HG02852 (cell line): Measurements from ENCODE around the gene TMC8.
"Not testable (repeated sequence)": the region's sequence is repeated elsewhere in the genome, so short reads cannot be mapped to it uniquely, and the experiment has no call there.

Experiments
- ATAC-seq: cut with Tn5 transposase; IDR thresholded peaks from one replicate; pipeline ENCODE4 v1.9.1; 2021; ENCODE audit warnings: mild to moderate bottlenecking, moderate library complexity; ENCODE audit not compliant: unreplicated experiment

Gene TMC8, protein sequence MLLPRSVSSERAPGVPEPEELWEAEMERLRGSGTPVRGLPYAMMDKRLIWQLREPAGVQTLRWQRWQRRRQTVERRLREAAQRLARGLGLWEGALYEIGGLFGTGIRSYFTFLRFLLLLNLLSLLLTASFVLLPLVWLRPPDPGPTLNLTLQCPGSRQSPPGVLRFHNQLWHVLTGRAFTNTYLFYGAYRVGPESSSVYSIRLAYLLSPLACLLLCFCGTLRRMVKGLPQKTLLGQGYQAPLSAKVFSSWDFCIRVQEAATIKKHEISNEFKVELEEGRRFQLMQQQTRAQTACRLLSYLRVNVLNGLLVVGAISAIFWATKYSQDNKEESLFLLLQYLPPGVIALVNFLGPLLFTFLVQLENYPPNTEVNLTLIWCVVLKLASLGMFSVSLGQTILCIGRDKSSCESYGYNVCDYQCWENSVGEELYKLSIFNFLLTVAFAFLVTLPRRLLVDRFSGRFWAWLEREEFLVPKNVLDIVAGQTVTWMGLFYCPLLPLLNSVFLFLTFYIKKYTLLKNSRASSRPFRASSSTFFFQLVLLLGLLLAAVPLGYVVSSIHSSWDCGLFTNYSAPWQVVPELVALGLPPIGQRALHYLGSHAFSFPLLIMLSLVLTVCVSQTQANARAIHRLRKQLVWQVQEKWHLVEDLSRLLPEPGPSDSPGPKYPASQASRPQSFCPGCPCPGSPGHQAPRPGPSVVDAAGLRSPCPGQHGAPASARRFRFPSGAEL

DNA sequence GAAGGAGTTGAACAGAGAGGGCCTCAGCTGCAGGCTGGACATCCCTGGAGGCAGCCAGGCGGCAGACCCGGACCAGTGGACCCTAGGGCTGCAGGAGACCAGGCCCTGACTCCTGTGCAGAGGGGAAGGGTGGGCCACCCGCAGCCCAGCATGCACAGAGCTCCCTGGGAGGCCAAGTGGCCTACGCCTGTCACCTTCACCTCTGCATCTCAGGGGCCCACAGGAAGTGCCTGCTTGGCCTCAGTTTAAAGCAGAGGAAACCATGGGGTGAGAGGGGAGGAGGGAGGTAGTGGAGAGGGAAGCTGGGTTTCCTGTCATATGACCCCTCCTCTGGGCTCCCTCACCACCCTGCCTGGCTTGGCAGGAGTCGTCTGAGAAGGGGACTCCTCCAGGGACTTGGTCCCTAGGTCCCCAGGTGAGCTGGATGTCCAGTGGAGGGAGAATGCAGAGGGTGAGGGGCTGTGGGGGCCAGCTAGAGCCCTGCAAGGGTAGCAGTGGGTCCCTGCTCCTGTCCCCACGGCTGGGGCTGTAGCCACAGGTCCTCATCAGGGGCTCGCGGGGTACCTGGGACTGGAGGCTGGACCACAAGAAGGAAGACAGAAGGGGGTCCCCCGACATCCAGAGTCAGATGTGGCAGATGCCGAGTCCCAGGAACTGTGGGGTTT is at the start of gene TMC8:
Gene TMC8 (plus strand): TSS at position 335 of the 665 bp plus-strand sequence. CDS start 818 bp downstream, outside the sequence.
- ATAC-seq, result no peak

DNA sequence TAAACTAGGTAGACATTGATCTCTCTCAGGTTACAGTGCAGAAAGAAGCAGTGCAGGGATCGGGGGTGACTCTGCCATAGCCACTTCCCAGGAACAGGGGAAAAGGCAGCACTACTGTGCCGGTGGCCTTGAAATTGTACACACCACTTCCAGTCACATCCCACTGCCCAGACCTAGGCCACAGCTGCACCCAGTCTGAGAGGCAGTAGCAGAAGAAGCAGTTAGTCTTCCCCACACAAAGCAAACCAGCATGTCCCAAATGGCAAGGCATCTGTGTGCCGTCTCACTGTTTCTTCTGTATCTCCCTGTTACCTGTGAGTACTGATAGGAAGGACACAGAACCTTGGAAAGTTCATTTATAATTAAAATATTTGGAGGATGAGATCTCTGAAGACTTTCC is 49.0 kb upstream of the TMC8 start:
- no peak for ATAC-seq

DNA sequence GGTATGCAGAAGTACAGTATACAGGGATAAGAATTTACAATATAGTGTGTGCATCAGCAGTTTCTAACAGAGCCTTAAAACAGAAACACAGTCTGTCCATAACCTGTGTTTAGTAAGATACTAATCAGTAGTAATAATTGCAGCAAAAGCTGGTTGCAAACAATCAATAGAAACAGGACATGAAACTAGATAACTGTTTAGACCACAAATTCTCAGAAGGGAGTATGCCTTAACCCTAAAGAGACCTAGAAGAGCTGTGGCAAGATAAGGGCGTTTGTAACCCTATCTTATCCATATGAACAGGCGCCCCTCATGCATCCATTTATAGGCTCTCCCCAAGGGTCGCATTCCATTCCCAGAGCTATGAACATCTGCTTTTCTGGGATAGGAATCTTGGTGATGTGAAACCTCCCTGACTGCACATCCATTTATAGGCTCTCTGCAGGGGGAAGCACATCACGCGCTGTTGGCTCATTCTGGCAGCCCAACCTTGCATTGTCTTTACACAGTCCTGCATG is 48.2 kb upstream of the TMC8 start:
- not testable (repeated sequence) for ATAC-seq

DNA sequence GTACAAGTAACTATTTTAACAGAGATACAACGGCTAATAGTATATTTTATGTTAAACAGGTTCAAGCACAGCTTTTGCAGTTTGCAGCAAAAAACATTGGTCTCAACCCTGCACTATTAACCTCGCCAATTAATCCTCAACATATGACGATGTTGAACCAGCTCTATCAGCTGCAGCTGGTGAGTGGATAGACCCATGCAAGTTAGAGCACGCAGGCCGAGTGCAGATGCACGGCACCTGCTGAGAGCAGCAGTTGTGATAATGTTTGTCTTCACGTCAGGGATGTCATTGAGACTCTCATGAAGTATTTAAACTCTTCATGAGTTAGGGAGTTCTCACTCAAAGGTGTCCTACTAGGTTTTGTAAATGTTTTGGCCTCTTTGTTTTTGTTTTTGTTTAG is 47.6 kb upstream of the TMC8 start:
- no peak for ATAC-seq

DNA sequence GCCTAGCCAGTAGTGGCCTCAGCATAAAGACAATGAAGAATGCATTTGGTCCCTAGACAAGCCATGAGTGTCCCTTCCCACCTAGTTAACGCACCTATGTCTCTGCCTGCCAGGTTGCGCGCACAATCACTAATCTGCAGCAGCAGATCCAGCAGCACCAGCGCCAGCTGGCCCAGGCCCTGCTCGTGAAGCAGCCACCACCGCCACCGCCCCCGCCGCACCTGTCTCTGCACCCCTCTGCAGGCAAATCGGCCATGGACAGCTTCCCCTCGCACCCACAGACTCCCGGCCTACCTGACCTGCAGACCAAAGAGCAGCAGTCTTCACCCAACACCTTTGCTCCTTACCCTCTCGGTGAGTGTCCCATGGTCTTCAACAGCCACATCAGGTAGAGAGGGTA is 43.8 kb upstream of the TMC8 start:
- ATAC-seq, result no peak

DNA sequence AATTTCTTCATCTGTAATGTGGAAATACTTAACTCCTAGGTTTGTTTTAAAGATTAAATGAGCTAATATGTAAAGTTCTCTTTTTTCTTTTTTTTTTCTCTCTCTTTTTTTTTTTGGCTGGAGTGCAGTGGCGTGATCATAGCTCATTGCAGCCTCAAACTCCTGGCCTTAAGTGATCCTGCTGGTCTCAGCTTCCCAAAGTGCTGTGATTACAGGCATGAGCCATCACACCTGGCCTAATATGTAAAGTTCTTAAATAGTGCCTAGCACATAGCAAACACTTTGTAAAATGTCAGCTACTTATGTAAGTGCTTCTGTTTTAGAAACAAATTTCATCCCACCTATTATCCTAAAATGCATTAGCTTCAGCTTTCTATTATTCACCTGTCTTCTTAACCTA is 42.0 kb upstream of the TMC8 start:
- ATAC-seq, result no peak

DNA sequence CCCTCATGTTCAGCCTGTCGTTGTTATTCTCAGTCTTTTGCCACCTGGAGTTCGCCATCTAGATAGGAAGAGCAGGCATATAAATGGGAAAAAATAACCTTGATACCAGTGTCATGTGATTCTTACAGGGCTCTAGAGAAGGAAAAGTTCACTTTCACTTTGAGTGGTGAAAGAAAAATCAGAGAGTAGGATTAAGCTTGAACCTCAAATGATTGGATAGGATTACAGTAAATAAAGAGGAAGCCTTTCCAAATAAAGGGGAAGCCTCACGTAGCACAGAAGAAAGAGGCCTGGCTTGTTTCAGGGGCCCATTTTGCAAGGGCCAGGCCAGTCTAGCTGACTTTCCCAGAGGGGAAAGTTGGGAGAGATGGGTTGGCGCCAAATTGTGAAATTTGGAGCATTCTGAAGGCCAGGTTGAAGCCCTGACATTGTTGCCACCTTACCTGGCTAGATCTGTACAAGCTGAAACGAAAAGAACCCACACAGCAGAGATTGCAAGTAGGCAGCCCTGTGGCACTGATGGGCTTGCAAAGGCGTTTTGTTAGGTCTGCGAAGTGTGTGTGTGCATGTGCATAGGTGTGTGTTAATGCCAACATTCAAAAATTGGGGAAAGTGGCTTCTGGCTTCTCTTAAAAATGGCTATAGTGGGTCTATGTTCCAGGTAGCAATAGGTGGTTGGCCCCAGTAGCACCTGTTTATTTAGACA is 40.8 kb upstream of the TMC8 start:
- ATAC-seq, result no peak

DNA sequence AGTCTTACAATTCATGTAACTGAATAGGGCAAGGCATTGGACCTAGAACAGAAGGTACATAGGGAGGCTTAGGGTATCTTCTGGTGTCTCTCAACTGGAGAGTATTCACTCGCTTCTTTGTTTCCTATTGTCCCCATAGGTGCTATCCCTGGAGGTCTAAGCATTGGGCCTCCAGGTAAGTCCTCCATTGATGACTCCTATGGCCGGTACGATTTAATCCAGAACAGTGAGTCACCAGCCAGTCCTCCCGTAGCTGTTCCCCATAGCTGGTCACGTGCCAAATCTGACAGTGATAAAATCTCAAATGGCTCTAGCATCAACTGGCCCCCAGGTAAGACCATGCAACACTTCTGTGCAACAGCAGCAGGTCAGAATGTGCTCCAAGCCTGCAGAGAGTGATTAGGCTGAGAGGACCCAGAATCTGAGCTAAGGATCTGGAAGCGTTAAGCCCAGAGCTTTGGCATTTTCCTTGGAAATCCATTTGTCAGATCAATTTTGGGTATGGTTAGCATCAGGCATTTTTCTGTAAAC is 37.7 kb upstream of the TMC8 start:
- ATAC-seq, result no peak

DNA sequence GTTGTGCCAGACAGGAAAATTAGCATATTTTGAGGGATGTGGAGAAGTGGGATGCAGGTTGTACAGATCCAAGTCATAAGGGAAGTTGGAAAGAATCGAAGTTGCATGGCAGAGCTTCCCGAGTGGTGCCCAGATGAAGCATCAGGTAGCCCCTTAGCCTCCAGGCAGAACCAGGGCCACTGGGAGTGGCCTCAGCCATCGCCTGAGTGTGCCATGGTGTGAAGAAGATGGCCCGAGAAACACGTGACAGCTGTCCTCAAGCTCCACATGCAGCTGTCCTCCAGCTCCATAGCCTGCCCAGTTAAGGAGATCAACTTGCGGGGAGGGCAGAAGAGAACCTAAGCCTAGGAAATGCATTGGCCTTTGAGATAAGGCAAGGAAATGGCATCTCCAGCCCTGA is 35.5 kb upstream of the TMC8 start:
- ATAC-seq, result no peak

DNA sequence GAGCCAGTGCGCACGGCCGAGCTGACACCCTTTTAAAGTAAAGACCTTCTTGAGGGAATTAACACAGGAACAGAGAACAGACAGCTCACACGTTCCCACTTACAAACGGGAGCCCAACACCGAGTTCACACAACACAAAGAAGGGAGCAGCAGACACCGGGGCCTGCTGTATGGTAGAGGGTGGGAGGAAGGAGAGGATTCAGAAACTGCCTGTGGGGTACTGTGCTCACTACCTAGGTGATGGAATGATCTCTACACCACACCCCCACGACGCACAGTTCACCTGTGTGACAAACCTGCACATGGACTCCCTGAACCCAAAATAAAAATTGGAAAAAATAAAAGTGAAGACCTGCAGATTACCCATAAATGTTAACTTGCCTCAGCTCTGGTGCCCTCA is 34.5 kb upstream of the TMC8 start:
- no peak for ATAC-seq

DNA sequence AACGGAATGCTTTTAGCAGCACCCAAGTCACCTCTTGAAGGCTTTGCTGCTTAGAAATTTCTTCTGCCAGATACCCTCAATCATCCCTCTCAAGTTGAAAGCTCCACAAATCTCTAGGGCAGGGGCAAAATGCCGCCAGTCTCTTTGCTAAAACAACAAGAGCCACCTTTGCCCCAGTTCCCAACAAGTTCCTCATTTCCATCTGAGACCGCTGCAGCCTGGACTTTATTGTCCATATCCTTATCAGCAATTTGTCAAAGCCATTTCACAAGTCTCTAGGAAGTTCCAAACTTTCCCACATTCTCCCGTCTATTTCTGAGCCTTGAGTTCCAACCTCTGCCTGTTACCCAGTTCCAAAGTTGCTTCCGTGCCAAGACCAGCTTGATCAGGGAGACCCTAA is 29.5 kb upstream of the TMC8 start:
- ATAC-seq, result no peak

DNA sequence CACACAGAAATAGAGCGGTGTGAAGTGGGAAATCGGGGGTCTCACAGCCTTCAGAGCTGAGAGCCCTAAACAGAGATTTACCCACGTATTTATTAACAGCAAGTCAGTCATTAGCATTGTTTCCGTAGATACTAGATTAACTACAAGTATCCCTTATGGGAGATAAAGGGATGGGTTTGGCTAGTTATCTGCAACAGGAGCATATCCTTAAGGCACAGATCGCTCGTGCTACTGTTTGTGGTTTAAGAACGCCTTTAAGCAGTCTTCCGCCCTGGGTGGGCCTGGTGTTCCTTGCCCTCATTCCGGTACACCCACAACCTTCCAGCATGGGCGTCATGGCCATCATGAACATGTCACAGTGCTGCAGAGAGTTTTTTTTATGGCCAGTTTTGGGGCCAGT is 29.0 kb upstream of the TMC8 start:
- ATAC-seq, result no peak

DNA sequence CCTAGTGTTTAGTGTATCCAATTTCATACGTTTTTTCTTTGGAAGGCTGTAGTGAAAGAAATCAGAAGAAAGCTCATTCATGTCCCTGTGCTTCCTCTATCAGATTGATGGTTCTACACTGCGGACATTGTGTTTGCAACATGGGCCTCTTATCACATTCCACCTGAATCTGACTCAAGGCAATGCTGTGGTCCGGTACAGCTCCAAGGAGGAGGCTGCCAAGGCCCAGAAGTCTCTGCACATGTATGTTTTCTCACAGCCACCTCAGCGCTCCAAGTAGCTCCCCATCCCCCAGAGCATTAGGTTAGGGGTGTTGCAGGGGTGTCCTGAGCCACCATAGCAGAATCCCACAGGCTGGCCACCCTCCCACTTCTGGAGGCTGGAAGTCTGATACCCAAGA is 27.3 kb upstream of the TMC8 start:
- ATAC-seq, result no peak

DNA sequence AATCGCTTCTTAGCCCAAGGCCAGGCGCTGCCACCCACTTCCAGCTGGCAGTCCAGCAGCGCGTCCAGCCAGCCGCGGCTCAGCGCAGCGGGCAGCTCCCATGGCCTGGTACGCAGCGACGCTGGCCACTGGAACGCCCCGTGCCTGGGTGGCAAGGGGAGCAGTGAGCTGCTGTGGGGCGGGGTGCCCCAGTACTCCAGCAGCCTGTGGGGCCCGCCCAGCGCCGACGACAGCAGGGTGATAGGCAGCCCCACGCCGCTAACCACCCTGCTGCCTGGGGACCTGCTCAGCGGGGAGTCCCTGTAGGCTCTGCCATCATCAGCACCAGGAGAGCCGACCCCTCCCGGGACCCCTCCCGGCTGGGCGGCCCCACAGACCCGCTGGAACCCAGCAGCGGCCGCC is 26.0 kb upstream of the TMC8 start:
- no peak for ATAC-seq

DNA sequence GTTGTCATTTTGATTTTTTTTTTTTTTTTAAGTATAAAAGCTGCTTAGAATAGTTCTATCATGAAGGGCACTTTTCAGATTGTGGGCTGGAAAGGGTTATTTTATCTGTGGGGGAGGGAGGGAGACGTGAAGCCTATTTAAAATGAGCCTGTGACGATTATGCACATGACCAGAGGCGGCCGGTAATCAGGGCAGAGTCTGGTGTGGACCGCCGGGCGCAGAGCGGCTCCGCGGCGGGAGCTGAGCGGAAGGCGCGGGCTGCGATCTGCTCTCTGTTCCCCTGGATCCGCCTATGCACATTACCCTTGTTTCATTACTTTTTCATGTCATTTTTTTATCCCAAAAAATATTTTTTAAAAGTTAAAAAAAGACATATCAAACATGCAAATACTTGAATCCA is 25.5 kb upstream of the TMC8 start:
- ATAC-seq, result no peak

DNA sequence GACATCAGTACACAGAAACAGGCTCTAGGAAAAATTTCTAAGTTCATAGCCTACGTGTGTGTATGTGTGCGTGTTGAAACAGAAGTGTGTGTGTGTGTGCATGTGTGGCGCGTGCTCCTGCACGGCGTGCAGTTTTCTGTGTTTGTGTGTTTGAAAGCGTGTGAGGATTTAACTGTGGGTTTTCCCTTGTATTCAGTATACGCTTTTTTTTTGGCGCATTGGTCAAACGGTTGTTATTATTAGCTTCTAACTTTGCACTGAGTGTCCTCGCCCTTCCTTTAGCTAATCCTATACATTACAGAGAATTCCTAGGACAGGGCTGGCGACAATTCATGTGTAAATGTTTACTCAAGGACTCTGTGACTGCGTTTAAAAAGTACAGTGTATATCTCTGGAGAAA is 25.0 kb upstream of the TMC8 start:
- ATAC-seq, result no peak

DNA sequence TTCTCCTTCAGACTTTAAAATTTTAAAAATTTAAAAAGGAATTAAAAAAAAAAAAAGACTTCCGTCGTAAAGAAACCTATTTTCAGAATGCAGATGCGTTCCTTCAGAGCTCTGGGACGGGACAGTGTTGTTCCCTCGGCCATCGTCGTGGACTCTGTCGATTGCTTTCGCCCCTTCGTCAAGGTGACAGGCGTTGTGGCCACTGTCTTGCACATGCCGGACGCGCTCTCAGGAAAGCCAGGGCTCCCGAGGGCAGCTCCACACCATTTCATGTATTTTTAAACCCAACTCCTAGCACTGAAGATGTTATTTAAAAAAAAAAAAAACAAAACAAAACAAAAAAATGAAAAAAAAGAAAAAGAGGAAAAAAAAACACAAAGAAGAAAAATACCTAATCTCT is 24.4 kb upstream of the TMC8 start:
- ATAC-seq, result no peak

DNA sequence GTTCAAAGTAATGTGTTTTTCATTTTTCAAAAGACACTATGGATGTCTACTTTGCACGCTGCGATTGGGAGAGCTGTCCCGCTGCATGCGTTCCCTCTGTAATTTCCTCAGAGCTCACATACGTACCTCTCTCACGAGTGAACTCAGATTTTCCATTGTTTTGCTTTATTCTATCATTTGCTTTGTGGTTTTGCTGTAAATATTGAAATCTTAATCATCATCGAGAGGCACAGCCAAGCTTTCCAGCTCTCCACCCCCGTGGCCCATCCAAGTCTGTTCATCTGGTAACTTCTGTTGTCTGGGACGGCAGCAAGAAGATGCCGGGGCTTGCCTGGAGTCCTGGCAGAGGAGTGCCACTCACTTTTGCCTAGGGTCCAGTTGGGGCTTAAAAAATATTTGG is 23.1 kb upstream of the TMC8 start:
- no peak for ATAC-seq

DNA sequence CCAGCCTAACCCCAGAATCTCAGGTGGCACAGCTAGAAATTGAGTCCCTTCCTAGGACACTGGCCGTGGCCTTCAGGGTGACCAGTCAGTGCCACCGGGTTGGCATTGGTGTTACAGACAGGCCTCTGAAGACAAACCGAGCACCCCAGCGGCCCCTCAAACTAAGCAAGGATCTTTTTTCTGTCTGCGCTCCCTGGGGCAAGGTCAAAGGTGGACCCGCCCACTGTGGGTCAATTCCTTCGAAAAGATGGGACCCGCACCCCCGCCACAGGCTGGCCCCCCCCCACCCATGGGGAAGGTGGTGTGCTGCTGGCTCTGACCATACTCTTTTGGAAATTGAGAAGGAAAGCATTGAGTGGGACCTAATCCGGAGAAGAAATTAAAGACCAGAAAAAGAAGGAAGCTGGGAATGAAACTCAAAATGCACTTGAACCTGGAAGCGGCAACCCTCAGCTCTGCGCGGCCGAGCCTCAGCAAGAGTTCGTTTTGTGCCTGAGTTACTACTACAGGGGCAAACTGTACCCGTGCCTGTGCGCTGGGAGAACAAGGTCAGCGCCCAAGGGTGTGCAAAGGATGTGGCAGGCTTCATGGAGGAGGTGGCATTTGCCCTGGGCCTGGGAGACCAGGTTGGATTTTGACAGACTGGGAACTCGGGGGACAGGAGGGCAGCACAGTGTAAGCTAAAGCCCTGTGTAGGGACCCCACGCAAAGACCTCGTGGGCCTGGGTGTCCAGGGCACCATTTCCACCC is 22.4 kb upstream of the TMC8 start:
- no peak for ATAC-seq
